CD4-positive, alpha-beta T cell treated with Interleukin-21 for 1 hour (primary cell): ENCODE measurements around the gene GDNF.
"Not testable (repeated sequence)": the region's sequence is repeated elsewhere in the genome, so short reads cannot be mapped to it uniquely, and the experiment has no call there.

Experiments
- DNase-seq: peaks from one replicate; pipeline ENCODE4 v3.0.0-alpha.2; 2020

GDNF gene, protein sequence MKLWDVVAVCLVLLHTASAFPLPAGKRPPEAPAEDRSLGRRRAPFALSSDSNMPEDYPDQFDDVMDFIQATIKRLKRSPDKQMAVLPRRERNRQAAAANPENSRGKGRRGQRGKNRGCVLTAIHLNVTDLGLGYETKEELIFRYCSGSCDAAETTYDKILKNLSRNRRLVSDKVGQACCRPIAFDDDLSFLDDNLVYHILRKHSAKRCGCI

GRCh38 chr5:37839407-37840052 is at the start of gene GDNF:
GDNF (minus strand) TSS chr5:37840041; CDS start chr5:37834796, 5,245 bp downstream.
- no peak for DNase-seq

DNA sequence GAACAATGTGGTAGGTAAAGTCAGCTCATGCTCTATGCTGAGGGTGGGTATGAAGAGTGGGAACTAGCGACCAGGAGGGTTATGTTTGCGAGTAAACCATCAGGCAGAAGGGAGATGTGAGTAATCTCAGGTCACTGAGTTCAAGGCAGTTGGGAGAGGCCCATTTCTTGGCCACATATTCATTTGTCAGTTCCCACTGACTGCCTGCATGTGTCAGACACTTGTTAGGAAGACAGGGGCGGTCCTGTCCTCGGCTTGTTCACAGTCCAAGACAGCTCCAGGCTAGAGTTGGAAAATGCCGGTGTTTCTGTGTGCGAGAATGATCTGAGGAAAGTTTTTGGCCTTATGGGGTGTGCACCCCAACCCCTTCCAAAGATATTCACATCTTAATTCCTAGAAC is 48.6 kb upstream of the GDNF start:
- no peak for DNase-seq

GRCh38 chr5:37886242-37886905 is 46.5 kb upstream of the GDNF start:
- no peak for DNase-seq

DNA sequence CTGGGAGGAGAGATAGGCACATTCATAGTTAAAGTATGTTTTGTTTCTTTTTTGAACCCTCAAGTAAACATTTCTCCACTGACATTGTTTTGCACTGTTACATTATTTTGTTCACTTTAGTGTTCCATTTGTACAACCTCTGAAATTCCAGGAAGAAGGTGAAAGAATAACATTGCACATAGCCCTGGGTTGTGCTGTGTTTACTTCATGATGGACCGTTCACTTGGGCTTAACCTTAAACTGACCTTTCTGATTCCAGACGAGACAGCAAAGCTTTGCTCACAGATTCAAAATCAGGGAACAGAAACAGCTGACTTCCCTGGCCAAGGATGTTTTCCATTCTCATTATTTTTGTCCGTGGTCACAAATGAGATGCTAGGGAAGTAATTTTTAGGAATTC is 42.8 kb upstream of the GDNF start:
- DNase-seq = no peak

GRCh38 chr5:37881359-37881758 is 41.5 kb upstream of the GDNF start:
- DNase-seq = no peak

DNA sequence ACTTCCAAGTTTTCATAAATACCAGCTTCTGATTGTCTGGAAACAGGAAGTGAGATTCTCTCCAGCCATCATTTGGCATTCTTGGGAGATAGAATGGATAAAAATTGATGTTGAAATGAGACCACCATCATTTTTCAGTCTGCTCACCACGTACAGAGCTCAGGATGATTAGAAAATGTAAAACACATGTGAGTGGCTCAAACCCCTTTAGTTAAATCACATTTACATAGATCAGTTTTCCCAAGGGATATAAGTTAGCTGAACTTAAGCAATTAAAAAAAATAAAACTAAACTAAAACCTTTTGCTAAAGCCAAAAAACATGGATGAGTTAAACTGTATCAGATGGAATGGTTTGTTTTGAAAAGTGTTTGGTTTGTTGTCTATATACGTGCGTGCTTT is 37.1 kb upstream of the GDNF start:
- no peak for DNase-seq

- DNase-seq = no peak
These were observed 36.4 kb upstream of the GDNF start for GRCh38 chr5:37876245-37876644.

- no peak for DNase-seq
These were observed 35.4 kb upstream of the GDNF start for GRCh38 chr5:37875051-37875787.

GRCh38 chr5:37873988-37874387 is 34.1 kb upstream of the GDNF start:
- no peak for DNase-seq

GRCh38 chr5:37871023-37871815 is 31.4 kb upstream of the GDNF start:
- no peak for DNase-seq

DNA sequence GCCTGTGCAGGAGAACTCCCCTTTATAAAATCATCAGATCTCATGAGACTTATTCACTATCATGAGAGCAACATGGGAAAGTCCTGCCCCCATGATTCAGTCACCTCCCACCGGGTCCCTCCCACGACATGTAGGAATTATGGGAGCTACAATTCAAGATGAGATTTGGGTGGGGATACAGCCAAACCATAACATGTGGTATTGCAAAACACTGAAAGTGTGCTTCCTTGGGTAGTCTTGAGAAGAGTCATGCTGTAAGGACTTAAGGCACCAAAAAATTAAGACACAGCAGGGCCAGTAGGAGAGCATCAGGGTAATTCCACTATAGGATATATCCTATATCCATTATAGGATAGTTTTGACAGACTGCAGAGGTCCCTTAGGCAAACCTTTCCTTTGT is 29.4 kb upstream of the GDNF start:
- no peak for DNase-seq

DNA sequence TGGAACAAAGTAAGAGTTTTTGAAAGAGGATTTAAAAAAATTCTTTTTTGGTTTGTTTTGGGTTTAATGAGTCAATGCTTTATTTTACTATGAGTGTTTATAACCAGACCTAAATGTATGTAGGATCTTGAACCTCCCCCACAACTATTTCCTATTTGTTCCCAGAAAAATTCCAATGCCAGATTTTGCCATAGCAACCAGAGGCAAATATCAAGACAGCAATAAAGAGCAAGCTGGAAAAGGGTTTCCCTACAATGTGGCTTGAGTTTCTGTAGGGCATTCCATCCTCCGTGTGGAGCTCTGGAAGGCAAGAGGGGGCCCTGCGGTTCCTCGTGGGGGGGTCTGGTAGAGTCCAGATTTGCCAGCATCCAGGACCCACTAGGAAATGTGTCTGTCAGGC is 27.8 kb upstream of the GDNF start:
- DNase-seq = no peak

GRCh38 chr5:37862907-37863306 is 23.1 kb upstream of the GDNF start:
- DNase-seq = not testable (repeated sequence)

DNA sequence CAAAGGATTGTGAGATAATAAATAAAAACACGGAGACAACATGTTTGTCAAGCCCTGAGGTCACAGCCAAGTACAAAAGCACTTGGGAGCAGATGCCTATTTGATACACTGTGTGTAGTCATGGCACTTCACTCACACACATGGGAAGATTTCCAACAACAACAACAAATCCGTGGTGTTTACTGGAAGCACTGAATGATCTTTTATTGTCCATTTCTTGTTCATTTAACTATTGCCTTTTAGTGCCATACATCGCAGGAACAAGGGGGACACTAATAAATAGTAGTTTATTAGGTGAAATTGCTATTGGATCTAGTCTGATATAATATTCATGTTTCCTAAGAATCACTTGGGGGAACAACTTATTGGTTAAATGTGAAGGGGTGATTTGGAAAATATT is 20.4 kb upstream of the GDNF start:
- no peak for DNase-seq

GRCh38 chr5:37859805-37860204 is 20.0 kb upstream of the GDNF start:
- no peak for DNase-seq

- no peak for DNase-seq
These were observed 18.4 kb upstream of the GDNF start for GRCh38 chr5:37858250-37858649.

GRCh38 chr5:37857696-37858095 is 17.9 kb upstream of the GDNF start:
- DNase-seq = no peak

- DNase-seq = no peak
These were observed 15.6 kb upstream of the GDNF start for GRCh38 chr5:37855438-37855837.

DNA sequence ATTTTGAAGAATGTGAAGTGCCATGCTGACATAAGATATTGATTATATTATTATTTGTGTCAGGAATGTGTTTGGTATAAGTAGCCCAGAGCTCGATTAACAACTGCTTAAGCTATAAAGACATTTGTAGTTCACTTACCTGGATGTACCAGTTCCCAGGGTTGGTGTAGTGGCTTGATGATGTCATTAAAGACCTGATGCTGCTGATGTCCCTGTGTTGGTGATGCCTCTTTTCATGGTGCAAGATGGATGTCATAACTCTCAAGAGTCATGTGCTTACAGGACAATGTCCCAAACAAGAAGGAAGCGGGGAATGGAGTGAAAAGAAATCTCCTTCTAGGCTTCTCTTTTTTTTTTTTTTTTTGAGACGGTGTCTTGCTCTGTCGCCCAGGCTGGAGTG is 11.5 kb upstream of the GDNF start:
- no peak for DNase-seq

GRCh38 chr5:37850226-37850865 is 10.5 kb upstream of the GDNF start:
- no peak for DNase-seq

GRCh38 chr5:37849641-37850040 is 9.8 kb upstream of the GDNF start:
- DNase-seq = no peak

GRCh38 chr5:37847978-37848425 is 8.2 kb upstream of the GDNF start:
- no peak for DNase-seq
